ENCODE results near the gene CLPTM1L. TPM values are rescaled to one million over a fixed set of nuclear protein-coding genes. Genes with fewer than 3 reads are reported as not detected.
"Not testable (repeated sequence)": the region's sequence is repeated elsewhere in the genome, so short reads cannot be mapped to it uniquely, and the experiment has no call there.

CLPTM1L gene
- total RNA-seq, 2 donors from 2014 or later = 56.6 to 85.4 TPM

DNA sequence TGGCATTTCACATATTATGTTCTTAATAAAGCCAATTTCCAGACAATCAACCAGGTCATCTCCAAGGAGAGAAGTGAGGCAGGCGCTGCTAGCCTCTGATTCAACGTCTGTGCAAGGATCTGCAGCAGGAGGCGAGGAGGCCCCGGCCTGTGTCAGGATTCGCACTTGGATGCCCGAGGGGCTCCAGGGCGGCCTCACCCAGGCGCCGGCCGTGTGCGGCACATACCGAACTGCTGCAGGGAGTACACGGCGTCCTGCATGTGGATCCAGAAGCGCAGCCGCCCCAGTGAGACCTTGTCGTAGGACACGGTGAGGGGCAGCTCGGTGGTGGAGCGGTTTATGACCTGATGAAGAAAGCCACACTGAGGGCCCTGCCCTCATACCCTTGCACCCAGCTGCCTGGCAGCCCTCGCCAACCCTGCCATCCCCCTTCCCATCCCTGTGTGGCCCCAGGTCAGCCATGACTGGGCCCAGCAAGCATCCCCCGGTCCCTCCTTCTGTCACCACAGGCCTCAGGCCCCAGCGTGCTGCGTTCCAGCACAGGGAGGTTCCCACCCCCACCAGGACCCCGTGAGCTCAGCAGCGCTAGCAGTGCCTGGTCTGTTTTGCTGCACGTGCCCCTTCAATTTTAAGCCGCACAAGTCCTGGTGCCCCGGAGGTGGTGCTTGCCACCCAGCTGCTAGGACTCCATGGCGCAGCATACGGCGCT lies 9.9 kb downstream of the CLPTM1L start:
- DNase-seq (ENCODE audit: low spot score) = no peak
- TF ChIP-seq, protein P1, sequence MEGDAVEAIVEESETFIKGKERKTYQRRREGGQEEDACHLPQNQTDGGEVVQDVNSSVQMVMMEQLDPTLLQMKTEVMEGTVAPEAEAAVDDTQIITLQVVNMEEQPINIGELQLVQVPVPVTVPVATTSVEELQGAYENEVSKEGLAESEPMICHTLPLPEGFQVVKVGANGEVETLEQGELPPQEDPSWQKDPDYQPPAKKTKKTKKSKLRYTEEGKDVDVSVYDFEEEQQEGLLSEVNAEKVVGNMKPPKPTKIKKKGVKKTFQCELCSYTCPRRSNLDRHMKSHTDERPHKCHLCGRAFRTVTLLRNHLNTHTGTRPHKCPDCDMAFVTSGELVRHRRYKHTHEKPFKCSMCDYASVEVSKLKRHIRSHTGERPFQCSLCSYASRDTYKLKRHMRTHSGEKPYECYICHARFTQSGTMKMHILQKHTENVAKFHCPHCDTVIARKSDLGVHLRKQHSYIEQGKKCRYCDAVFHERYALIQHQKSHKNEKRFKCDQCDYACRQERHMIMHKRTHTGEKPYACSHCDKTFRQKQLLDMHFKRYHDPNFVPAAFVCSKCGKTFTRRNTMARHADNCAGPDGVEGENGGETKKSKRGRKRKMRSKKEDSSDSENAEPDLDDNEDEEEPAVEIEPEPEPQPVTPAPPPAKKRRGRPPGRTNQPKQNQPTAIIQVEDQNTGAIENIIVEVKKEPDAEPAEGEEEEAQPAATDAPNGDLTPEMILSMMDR (IDR thresholded peaks at IDR 0.05) = no peak
- H3K36me3 ChIP-seq = peaks cover 89% of the 10 kb centered on the region

DNA sequence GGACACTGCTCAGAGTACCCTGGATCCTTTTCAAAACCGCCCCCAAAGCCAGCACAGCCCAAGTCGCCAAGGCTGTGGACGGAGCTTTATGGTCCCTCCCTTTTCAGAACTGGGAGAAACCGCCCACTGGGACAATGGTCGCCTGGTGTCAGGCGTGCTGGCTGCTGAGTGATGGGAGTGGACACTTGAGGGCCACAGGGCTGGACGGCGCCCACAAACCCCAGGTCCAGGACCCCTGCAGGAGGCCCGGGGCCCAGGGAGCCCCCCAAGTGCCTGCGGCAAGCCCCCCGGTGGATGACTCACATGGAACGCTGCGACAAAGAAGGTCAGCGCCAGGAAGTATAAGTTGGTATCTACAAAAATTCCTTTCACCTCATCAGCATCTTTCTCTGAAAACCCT lies 10.9 kb downstream of the CLPTM1L start:
- DNase-seq (ENCODE audit: low spot score) = no peak
- TF ChIP-seq, protein P1 (IDR thresholded peaks at IDR 0.05) = no peak

More for the DNA sequence above, 9.9 kb downstream of the CLPTM1L start:
- Histone ChIP-seq H3K9me3 (no peaks in the 10 kb centered on the region), H3K4me3 (no peak overlapping the region), H3K27me3 (no peaks in the 10 kb centered on the region), H3K4me1 (peaks cover 0 to 13% of the 10 kb centered on the region in 2 donors), H3K27ac (no peak overlapping the region)

GRCh38 chr5:1333286-1333685 lies 11.6 kb downstream of the CLPTM1L start:
- H3K27me3 ChIP-seq; H3K4me3 ChIP-seq; DNase-seq (ENCODE audit: low spot score); H3K9me3 ChIP-seq; H3K27ac ChIP-seq: not testable (repeated sequence)
- Histone ChIP-seq H3K4me1 (peaks cover 0 to 15% of the 10 kb centered on the region in 2 donors), H3K36me3 (peaks cover 77% of the 10 kb centered on the region)

More for the DNA sequence above, 10.9 kb downstream of the CLPTM1L start:
- peaks cover 84% of the 10 kb centered on the region for H3K36me3 ChIP-seq
- H3K9me3 ChIP-seq = no peaks in the 10 kb centered on the region
- peaks cover 0 to 15% of the 10 kb centered on the region in 2 donors for H3K4me1 ChIP-seq
- no peak overlapping the region for H3K4me3 ChIP-seq
- no peak overlapping the region for H3K27ac ChIP-seq
- no peaks in the 10 kb centered on the region for H3K27me3 ChIP-seq

GRCh38 chr5:1332461-1333001 lies 12.4 kb downstream of the CLPTM1L start:
- Histone ChIP-seq H3K36me3 (peaks cover 69% of the 10 kb centered on the region), H3K27ac (no peak overlapping the region), H3K4me1 (peaks cover 0 to 15% of the 10 kb centered on the region in 2 donors), H3K4me3 (no peak overlapping the region), H3K9me3 (no peaks in the 10 kb centered on the region), H3K27me3 (no peaks in the 10 kb centered on the region)
- no peak for DNase-seq (ENCODE audit: low spot score)
- TF ChIP-seq, protein P1 (IDR thresholded peaks at IDR 0.05) = no peak

- DNase-seq (ENCODE audit: low spot score) = no peak
- peaks cover 64% of the 10 kb centered on the region for H3K36me3 ChIP-seq
- H3K9me3 ChIP-seq = no peaks in the 10 kb centered on the region
- TF ChIP-seq, protein P1 (IDR thresholded peaks at IDR 0.05) = no peak
- peaks cover 0 to 15% of the 10 kb centered on the region in 2 donors for H3K4me1 ChIP-seq
- no peak overlapping the region for H3K27ac ChIP-seq
- H3K4me3 ChIP-seq = no peak overlapping the region
- H3K27me3 ChIP-seq = no peaks in the 10 kb centered on the region
Measured at GRCh38 chr5:1331861-1332405, 13.0 kb downstream of the CLPTM1L start.
